SK-N-MC (cell line): ENCODE data around the gene SLC26A1.

ENCODE experiments used
- EZH2 ChIP-seq: fragments of 200-600 bp; sonication (generic); IDR thresholded peaks from one replicate; pipeline ENCODE4 v1.6.1; 2017; ENCODE audit warnings: antibody characterized with exemption
- POLR2AphosphoS5 ChIP-seq: IDR thresholded peaks from 2 replicates; pipeline ENCODE4 v1.6.1; 2012; ENCODE audit warnings: mild to moderate bottlenecking, low read depth, low read length, borderline replicate concordance

- TF ChIP-seq EZH2, result no peak
- TF ChIP-seq POLR2AphosphoS5, result no peak
These were observed 35.5 kb downstream of the SLC26A1 start for GRCh38 chr4:957581-958313.
